ENCODE results near the gene PRSS56.

GRCh38 chr2:232551250-232551638 lies 31.1 kb downstream of the PRSS56 start:
- TF ChIP-seq, protein P1, sequence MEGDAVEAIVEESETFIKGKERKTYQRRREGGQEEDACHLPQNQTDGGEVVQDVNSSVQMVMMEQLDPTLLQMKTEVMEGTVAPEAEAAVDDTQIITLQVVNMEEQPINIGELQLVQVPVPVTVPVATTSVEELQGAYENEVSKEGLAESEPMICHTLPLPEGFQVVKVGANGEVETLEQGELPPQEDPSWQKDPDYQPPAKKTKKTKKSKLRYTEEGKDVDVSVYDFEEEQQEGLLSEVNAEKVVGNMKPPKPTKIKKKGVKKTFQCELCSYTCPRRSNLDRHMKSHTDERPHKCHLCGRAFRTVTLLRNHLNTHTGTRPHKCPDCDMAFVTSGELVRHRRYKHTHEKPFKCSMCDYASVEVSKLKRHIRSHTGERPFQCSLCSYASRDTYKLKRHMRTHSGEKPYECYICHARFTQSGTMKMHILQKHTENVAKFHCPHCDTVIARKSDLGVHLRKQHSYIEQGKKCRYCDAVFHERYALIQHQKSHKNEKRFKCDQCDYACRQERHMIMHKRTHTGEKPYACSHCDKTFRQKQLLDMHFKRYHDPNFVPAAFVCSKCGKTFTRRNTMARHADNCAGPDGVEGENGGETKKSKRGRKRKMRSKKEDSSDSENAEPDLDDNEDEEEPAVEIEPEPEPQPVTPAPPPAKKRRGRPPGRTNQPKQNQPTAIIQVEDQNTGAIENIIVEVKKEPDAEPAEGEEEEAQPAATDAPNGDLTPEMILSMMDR (IDR thresholded peaks at IDR 0.05) = no peak
- no peak for TF ChIP-seq POLR2AphosphoS5 (IDR thresholded peaks at IDR 0.05)
- TF ChIP-seq POLR2A (IDR thresholded peaks at IDR 0.05) = no peak
- no peak for TF ChIP-seq EP300 (IDR thresholded peaks at IDR 0.05)
